ENCODE measurements around the gene AREL1.

DNA sequence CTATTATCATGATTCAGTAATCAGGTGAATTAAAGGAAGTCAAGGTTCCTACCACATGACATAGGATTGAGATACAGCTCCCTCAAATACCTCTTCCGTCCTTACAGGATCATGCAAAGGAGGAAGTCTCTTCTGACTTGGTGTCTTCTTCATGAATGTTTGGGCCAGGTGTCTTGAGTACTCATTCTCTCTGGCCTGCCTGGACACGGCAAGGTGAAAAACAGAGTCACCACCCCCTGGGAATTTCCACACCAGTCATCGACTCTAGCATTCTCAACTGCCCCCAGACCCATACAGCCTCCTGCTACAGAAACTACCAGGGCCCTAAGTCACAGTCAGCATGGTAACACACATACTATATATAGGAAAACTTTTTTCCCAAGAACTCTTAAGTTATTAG, 55.9 kb downstream of the AREL1 start:
- TF ChIP-seq CTCF (IDR thresholded peaks at IDR 0.05; ENCODE audit: insufficient read depth, low read depth, low read length) (no peak), EZH2 (IDR thresholded peaks at IDR 0.05; ENCODE audit: insufficient read depth, low read length) (no peak)

Data from astrocyte (in vitro differentiated cells and primary cell).